Stimulated activated CD8-positive, alpha-beta memory T cell treated with anti-CD3 and anti-CD28 coated beads, Interleukin-4, amount 100 ng/mL, for 24 hours (primary cell): ENCODE data around the gene VPS52.
"Not testable (repeated sequence)": the region's sequence is repeated elsewhere in the genome, so short reads cannot be mapped to it uniquely, and the experiment has no call there.

Source experiments
- DNase-seq: peaks from one replicate; pipeline ENCODE4 v3.0.0-alpha.2; 2020; ENCODE audit warnings: low read depth

VPS52 gene

DNA sequence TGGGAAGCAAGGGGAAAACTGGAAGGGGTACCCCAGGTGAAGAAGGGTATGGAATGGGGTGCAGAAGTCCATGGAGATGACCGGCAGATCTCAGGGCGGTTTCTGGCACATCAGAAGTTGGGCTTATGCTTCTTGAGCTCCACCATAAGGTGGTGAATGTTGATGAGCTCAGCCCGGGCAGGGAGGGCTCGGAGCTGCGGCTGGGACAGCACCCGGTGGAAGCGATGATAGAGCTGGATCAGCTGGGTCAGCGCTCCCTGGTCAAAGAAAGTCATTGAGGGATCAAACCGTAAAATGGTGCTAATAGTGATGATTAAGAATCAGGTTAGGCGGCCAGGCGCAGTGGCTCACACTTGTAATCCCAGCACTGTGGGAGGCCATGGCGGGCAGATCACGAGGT lies 20.9 kb downstream of the VPS52 start:
- DNase-seq: no peak

DNA sequence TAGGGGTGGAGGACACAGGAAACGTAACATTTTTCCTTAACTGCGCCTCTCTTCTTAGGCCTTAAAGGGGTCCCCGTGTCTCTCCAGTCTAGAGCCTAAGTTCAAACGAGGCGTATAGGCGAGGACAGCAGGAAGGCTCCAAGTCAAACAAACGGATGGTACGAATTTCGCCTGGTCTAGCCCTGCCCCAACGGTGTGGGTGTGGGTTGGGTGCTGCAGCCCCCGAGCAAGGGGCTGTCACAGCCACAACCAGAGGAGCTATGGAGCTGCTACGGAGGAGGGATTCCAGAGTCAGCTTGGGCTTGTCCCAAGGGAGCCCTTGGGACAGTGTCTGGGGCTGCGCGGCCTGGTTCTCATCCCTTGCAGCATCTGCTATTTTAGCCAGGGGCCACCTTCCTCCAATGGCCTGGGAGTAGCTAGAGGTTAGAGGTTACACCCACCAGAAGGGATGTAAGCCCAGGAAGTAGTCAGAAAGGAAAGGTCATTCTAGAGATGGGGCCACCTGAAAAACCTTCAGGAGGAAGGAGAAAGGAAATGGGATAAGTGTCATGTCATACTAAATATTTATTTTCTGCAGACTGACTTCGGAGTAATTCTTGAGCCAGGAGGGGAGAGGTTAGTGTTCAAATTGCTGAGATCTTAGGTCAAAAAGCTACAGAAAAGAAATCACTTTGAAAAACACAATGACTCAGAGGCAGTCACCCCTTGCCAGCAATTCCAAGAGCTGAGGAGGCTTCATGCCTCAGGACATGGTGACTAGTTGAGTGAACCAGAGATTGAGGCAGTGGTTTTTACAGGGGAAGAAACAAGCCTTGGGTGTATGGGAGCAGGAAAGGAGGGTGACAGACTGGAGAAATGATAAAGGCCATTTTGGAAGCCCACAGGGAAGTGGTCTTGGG lies 21.7 kb downstream of the VPS52 start:
- DNase-seq: no peak

DNA sequence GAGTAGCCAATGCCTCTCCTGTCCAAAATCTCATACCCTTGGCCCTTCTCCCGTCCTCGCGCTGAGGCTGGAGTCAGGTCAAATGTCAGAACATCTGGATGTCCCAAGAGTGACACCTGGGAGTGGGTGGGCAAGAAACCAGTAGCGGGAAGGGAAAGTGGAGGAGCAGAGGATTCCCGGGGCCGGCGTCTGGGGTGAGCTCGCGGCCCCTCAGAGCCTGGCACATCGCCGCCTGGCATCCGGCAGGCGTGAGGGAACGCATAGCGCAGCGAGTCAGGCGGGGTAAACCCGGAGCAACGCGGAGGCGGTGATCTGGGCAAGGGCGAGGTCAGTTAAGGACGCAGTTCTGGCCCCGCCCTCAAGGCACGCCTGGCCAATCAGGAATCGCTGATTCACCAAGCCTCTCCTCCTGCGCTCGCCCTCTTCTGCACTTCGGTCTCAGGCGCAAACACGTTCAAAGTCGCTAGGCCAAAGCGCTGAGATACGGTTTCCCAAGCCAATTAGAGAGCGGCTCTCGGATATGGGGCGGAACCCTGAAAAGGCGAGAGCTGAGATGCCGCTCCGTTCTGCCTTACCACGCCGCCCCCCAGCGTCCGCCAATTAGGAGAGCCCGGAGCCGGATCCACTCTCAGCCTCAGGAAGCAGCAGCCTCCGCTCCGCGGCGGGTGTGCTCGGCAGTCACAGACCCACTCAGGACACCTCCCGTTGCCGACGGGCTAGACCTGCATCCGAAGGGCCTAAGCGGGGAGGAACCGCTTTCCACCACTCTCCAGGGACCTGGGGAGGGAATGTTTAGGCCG lies 22.5 kb downstream of the VPS52 start:
- peak; percentile 93 for DNase-seq

DNA sequence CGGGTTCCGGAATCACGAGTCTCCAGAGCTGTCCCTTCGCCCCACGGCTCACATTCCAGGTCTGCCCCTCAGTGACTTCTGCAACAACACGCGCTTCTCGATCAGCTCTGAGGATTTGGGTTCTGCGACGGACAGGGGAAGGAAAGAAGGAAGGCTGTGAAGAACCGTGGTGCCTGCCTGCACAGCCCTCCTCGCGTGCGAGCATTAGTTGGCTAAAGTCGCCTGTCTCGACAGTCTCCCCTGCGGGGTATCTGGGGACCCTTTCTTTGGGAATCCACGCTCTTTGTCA lies 23.1 kb downstream of the VPS52 start:
- no peak for DNase-seq

DNA sequence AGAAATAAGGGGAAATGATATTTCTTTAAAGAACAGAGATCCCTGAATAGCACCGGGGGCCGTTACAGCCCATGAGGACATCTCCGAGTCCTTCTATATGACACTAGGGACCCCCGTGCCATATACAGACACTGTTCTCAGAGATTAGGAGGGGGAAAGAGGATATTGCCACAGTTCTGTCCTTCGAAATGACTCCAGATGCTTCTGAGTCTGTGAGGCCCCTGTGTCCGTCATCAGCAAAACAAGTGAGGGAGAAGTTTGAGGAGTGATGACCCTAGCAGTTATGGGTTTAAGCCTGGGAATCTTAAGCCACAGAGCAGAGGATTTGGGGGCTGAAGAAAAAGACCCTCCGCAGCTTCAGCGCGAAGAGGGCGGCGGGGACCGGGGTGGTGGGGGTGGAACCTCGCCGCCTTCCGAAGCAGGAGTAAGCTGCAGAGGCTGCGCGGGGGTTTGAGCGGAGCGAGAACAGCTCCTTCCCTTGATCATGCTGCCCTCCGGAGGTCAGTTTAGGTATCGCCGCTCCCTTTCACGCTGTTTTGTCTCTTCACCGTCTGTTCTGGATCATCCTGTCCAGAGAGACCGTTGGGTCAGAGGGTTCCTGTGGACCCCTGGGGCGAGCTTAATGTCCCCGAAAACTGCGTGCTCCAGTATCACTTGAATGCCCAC lies 23.6 kb downstream of the VPS52 start:
- DNase-seq: peak; percentile 86

DNA sequence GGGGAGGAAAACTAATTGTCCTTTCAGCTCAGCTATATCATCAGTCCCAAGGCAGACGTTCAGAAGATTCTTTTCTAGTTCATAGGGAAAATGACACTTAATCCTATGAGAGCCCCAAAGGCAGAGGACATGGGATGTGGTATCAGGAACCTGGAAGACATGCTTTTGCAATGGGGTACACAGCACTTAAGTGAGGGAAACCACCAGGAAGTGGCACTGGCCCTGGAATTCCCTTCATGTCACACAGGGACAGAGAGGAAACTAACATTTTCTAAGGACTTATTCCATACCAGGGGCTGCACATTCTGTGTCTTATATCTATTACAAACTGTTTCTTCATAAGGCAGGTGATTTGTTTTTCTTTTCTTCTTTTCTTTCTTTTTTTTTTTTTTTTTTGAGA lies 28.2 kb downstream of the VPS52 start:
- no peak for DNase-seq

DNA sequence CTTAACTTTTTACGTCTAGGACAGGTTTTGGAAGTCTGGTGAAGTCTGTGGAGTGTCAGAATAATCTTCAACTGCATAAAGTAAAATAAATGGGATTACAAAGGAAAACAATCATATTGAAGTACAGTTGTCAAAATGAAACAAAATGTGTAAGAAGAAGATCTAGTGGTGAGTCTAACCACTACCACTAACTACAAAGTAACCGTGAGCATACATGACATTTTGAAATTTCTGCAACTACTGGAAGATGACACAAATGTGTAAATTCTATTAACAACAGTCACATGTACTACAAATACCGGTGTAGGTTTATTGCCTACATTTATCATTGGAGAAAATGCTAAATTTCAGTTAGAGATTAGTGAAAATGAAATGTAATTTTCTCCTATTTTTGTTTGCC lies 29.7 kb downstream of the VPS52 start:
- DNase-seq: no peak

DNA sequence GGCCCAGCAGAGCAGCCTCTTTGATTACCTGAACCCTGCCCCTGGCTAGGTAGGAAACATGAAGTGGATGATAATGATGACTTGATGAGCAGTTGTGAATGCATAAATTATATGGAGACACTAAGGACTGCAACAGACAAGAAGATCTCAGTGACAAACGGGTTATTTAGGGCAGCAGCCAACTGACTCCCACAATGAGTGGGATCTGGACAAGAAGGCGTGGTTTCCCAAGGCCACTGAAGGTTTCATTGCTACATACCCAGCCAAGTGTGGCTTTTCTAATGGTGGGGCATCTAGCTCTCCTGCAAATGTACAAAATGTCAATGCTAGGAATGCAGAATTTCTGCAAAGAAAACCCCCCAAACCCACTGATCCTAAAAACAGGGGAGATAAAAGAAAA lies 33.9 kb downstream of the VPS52 start:
- no peak for DNase-seq

DNA sequence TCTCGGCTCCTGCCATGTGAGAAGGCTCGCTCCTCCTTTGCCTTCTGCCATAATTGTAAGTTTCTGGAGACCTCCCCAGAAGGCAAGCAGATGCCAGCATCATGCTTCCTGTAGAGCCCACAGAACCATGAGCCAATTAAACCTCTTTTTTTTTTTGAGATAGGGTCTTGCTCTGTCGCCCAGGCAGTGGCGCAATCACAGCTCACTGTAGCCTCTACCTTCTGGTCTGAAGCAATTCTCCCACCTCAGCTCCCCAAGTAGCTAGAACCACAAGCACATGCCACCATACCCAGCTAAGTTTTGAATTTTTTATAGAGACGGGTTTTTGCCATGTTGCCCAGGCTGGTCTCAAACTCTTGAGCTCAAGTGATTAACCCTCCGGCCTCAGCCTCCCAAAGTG lies 34.8 kb downstream of the VPS52 start:
- no peak for DNase-seq

DNA sequence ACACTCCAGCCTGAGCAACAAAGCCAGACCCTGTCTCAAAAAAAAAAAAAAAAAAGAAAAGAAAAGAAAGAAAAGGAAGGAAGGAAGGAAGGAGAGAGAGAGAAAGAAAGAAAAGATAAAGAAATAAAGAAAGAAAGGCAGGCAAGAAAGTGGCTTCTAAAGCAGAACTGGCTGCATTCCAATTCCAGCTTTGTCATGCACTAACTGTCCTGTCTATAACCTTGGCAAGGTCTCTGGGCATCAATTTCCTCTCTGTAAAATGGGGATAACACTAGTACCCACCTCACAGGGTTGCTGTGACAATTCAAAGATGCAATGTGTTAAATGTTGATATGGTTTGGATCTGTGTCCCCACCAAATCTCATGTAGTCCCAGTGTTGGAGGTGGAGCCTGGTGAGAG lies 35.3 kb downstream of the VPS52 start:
- no peak for DNase-seq

DNA sequence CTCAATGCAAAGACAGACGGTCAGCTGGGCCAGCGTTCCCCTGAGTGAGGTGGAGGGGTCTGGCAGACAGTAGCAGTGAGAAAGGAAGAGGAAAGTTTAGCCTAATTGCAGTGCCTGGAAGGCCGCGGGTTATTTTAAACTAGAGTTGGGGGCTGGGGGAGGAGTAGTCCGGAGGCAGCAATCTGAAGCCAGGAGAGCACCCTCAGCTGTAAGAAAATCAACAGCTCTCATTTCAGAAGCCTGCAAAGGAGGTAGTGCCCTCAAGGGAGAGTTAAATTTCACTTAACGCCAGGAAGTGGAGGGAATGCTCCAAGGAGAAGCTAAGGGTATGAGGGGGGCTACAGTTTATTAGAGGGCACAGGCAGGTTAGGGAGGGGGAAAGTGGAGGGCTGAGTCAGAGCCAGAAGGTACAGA lies 36.4 kb downstream of the VPS52 start:
- DNase-seq: no peak

DNA sequence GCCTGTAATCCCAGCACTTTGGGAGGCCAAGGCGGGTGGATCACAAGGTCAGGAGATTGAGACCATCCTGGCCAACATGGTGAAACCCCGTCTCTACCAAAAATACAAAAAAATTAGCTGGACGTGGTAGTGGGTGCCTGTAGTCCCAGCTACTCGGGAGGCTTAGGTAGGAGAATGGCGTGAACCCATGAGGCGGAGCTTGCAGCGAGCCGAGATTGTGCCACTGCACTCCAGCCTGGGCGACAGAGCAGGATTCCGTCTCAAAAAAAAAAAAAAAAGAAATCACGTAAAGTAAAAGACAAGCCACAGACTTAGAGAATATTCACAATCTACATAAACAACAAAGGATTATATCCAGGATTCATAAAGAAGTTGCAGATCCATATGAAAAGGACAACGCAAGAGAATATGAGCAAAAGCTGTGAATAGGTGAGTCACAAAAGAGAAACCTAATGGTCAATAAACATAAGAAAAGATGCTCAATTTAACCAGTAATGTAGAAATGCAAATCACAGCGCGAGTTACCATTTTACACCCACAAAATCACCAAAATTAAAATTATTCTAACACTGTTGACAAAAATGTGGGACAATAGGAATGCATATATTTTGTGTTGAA lies 45.1 kb downstream of the VPS52 start:
- DNase-seq: not testable (repeated sequence)

DNA sequence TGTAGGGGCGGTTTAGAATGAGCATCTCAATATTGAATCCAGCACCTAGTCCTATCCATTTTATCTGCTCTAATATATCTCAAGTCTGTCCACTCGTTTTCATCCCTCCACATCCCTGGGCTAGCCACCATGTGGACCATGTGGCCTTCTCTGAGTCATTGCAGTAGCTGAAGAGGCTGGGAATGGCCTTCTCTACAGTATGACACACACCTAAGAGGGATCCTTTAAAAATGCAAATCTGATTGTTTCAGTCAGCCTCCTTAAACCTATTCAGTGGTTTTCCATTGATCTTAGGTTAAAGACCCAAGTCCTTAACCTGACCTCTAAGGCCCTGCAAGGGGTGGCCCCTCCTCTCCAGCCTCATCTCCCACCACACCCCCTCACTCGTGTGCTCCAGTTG lies 54.0 kb downstream of the VPS52 start:
- no peak for DNase-seq

DNA sequence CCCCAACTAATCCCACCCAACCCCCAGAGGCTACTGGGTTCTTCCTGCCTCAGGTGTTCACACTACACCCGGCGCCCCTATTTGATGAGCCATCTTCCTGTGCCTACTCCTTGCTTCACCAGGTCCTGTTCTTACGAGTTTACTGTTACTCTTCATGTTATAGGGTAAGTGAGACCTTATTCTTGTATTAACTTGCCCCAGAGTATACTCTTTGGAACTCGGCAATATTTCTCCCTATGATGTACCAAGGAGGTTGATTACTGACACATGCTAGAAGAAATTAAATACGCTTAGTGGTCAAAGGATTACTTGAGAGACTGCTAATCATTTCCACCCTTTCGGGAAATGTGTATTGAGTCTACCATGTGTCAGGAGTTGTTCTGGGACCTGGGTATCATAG lies 54.4 kb downstream of the VPS52 start:
- no peak for DNase-seq

DNA sequence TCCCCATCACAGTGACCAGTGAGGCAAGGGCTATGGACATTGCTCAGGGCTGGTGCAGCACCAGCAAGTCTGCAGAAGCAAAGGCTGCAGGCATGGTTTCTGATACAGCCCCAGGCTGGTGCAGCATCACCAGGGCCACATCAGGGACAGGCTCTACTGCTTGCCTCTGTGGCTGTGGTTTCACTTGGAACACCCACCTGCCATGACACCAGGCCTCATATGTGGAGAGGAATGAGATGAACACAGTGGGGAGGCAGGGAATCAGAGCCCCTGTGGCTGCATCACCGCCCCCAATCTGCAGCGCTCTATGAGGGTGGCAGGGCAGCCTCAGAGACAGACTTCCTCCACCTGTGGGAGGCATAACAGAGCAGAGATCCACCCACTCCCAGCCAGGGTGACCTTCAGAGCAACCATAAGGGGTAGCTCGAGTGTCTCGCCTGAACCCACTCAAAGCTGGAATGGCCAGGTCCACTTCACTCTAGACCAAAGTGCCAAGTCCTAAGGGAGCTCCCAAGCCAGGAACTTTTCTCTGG lies 55.5 kb downstream of the VPS52 start:
- no peak for DNase-seq

DNA sequence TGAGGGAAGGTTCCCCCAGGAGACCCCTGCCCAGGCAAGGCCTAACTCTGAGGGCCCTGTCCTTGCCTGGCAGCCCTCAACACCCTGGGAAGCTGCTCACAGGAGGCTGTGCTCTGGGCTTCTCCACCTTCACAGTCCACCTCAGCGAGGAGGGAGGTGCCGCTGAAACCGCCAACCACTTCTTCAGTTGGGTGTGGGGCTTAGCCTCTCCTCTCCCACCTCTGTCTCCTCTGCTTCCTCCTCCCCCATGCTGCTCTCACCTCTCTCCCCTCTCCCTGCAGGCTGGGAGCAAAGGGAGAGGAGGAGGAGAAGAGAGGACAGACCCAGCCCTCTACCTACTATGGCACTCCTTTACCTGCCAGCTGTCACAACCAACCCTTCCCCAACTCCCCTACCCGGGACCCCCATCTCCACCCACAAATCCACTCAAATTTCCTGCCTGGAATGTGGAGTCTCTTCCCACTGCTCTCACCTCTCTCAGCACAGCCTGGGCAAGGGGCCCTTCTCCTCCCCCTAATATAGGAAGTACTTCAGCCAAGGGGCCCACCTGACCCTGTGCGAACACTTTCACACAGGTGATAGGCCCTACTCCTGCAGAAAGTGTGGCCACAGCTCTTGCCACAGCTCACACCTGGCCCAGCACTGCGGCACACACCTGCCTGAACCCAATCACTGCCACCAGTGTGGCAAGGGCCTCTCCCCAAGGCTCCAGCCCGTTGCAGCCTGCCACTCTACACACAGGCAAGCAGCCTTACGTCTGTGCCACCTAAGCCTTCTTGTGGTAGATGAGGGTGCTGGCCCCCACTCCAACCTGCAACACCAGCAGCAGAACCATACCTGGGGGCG lies 56.2 kb downstream of the VPS52 start:
- DNase-seq: no peak

DNA sequence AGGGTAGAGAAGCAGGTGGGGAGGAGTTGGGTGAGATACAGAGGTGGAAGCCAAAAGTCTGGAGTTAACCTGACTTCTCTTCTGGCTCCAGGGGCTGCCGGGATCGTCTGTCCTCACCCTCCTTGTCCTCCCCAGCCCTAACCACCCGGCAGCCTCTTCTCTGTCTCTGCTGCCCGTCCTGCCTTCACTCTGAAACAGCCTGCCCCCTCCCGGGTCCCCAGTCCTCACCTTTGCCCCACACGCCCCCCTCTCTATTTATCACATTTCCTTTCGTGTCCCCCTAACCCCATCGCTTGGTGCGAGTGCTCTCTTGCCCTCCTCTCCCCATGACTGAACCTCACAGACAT lies 57.7 kb downstream of the VPS52 start:
- DNase-seq: no peak

DNA sequence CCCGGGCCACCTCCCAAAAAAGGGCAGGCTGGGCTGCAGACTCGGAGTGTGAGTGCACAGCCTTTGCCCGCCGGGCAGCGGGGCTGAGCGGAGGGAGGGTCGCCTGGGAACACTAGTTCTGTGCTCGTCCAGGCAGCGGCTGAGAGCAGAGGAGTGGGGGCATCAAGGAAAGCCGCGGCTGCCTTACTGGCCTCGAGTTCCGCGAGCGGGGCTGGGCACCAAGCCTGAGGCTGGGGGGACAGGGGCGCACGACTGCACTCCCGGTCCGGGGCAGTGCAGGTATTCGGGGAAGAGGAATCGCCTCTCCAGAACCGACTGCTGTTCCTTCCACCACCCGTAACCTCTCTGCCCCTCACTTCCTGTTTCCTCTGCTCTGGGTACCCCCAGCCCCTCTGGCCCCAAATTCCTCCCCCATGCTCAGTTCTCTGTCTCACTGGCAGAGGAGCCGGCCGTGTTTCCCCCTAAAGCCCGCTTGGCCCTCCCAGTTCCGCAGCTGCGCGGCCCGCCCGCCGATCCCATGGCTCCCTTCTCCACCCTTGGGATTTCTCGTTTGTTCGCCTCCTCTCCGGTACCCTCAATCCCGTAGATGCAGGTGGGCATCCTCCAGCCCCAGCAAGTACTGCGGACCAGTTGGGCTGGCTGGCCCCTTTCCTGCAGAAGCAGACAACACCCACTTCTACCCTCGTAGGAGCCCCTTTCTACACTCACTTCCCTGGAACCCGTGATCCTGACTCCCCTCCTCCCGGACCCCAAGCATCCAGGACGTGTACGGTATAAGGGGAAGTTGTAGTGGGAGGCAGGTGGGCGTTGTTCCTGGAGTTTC lies 58.3 kb downstream of the VPS52 start:
- no peak for DNase-seq

DNA sequence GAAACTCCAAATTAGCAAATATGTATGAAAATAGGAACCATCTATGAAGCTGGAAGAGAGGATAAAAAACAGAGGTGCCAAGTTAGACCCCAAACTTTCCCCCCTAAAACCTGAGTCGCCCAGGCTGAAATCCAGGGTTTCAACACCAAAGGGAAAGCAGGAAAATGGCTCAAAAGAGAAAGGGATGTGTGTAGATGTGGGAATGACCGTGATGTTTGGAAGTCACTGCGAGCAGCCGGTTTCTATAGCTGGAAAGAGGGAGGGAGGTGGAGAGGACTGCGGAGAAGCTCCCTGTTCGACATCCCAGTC lies 58.9 kb downstream of the VPS52 start:
- DNase-seq: no peak

DNA sequence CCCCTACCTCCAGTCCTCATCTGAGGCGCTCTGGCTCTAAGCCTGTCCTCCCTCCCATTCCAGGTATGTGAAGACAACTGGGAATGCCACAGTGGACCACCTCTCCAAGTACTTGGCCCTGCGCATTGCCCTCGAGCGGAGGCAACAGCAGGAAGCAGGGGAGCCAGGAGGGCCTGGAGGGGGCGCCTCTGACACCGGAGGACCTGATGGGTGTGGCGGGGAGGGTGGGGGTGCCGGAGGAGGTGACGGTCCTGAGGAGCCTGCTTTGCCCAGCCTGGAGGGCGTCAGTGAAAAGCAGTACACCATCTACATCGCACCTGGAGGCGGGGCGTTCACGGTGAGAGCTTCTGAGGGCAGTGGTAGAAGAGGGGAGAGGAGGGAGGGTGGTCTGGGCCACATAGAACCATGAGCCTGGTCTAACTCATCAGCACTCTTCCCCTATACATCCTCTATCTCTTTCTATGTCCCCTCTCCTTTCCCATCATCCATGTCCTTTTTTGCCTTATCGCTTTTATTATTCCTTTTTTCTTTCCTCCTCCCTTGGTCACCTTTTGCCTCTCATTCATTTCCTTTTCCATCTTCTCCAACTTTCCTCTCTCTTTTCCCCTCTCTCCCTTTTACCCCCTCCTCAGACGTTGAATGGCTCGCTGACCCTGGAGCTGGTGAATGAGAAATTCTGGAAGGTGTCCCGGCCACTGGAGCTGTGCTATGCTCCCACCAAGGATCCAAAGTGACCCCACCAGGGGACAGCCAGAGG lies 59.8 kb downstream of the VPS52 start:
- no peak for DNase-seq
